ENCODE measurements around the gene PPIL4. TPM values are rescaled to one million over a fixed set of nuclear protein-coding genes. Genes with fewer than 3 reads are reported as not detected.

Gene PPIL4
- total and polyA plus RNA-seq, 2 of the 13 experiments (the other 11 are each of a cell fraction or from before 2014, with no cell fraction given), result 5.5 to 46.0 TPM

GRCh38 chr6:149545754-149546471 lies at the start of gene PPIL4 (continued):
- TF ChIP-seq ZMYM2 (CRISPR knock-in tag; IDR thresholded peaks at IDR 0.05), result 0 out of 2 replicates have a peak, but pooled peaks have one; percentile 6
- TF ChIP-seq IRX3 (CRISPR knock-in tag; IDR thresholded peaks at IDR 0.05; ENCODE audit: borderline replicate concordance, low read depth), result peak; percentile 72; the same call in 1 of the 2 replicates
- TF ChIP-seq RERE (CRISPR knock-in tag; IDR thresholded peaks at IDR 0.05; ENCODE audit: low read depth), result no peak
- TF ChIP-seq ZNF775 (CRISPR knock-in tag; IDR thresholded peaks at IDR 0.05; ENCODE audit: borderline replicate concordance), result no peak; the same call in none of the 2 replicates
- TF ChIP-seq HNF1B (CRISPR knock-in tag; IDR thresholded peaks at IDR 0.05), result peak; percentile 74; the same call in 1 of the 2 replicates
- peak; percentile 74; the same call in 1 of the 2 replicates for TF ChIP-seq SNAPC2 (CRISPR knock-in tag; IDR thresholded peaks at IDR 0.05)
- TF ChIP-seq MAZ (IDR thresholded peaks at IDR 0.05; ENCODE audit: borderline replicate concordance, low read depth, low read length), result peak; percentile 97
- peak; percentile 99 for TF ChIP-seq MAZ (CRISPR knock-in tag; IDR thresholded peaks at IDR 0.05; ENCODE audit: low read depth)
- peak; percentile 47 for TF ChIP-seq ZNF607 (CRISPR knock-in tag; IDR thresholded peaks at IDR 0.05; ENCODE audit: borderline replicate concordance)
- no peak for TF ChIP-seq ZNF10 (CRISPR knock-in tag; IDR thresholded peaks at IDR 0.05; ENCODE audit: borderline replicate concordance, low read depth)
- TF ChIP-seq ZNF3 (CRISPR knock-in tag; IDR thresholded peaks at IDR 0.05), result no peak
- peak; percentile 67 for TF ChIP-seq PAXIP1 (CRISPR knock-in tag; conservative IDR thresholded peaks at IDR 0.05)
- TF ChIP-seq ATF2 (CRISPR knock-in tag; IDR thresholded peaks at IDR 0.05), result peak; percentile 95
- TF ChIP-seq GFI1 (CRISPR knock-in tag; IDR thresholded peaks at IDR 0.05; ENCODE audit: borderline replicate concordance), result no peak
- TF ChIP-seq ZFX (CRISPR knock-in tag; IDR thresholded peaks at IDR 0.05; ENCODE audit: low read depth), result peak; percentile 80
